C4-2B (cell line): ENCODE measurements around the gene TSEN2.
"Not testable (repeated sequence)": the region's sequence is repeated elsewhere in the genome, so short reads cannot be mapped to it uniquely, and the experiment has no call there.

Experiments
- H3K27ac ChIP-seq: fragments of 450-650 bp; 2 replicates; pipeline ENCODE4 v1.5.1; 2017
- CTCF ChIP-seq: fragments of 450-650 bp; conservative IDR thresholded peaks from 2 replicates; pipeline ENCODE4 v1.5.1; 2017; ENCODE audit warnings: mild to moderate bottlenecking
- ZFX ChIP-seq: fragments of 450-650 bp; IDR thresholded peaks from 2 replicates; pipeline ENCODE4 v1.6.1; 2017

Gene TSEN2

GRCh38 chr3:12463686-12464085, 20.6 kb upstream of the TSEN2 start:
- no peak overlapping the region for H3K27ac ChIP-seq
- TF ChIP-seq CTCF (no peak), ZFX (no peak)

DNA sequence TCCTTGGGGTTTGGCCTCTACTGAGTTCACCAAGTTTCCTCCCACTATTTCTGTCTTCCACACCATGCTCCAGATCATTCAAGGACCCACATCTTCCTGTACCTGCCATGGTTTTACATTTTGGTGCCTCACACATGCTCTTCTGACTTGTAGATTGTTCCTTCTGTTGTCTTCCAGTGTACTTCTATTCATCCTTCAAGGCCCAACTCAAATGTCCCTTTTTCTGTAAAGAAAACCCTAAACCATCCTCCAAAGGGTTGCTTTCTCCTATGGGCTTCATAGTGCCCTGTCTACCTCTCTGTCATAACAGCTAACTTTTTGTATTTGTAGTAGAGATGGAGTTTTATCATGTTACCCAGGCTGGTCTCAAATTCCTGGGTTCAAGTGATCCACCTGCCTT, 20.1 kb upstream of the TSEN2 start:
- TF ChIP-seq ZFX: no peak
- no peak for TF ChIP-seq CTCF

DNA sequence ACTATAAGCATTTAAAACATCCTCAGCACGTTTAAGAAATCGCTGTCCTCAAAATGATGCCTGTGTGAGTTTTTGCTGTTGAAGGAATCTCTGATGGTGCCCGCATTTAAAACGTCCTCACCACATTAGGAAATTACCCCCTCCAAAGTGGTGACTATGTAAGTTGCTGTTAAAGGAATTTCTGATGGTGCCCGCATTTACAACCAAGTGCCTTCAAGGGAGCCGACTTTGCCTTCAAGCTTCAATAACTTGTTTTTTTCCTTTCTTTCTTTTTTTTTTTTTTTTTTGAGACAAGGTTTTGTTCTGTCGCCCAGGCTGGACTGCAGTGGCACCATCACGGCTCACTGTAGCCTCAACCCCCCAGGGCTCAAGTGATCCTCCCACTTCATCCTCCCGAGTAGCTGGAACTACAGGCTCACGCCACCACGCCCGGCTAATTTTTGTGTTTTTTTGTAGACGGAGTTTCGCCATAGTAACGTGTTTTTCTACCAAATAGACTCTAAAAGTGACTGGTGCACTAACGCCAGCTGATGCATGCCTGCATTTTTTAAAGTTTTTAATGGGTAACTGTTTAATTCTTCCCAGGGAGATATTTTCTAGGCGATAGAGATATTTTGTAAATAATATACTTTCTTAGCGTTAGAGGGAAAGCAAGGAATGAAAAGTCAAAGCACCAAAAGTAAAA, 19.0 kb upstream of the TSEN2 start:
- H3K27ac ChIP-seq: no peak overlapping the region
- TF ChIP-seq ZFX (no peak), CTCF (no peak)

More for the DNA sequence above, 20.1 kb upstream of the TSEN2 start:
- H3K27ac ChIP-seq: no peak overlapping the region

DNA sequence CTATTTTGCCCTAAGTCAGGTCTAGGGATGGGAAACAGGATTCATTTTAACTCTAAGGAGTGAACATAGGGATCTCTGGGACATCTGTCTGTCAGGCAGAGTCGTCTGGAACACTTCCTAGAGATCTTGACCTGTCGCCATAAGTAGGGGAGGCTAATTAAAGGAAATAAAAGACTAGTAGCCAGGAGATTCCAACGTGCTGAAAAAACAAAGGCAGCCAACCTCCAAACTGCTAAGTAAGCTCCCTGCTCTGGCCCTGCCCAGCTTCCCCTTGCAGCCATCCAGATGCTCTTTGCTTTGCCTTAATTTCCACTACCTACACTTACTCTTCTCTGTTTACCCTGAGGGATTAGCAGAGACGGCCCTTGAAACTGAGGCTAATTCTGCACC, 18.4 kb upstream of the TSEN2 start:
- H3K27ac ChIP-seq: no peak overlapping the region
- TF ChIP-seq ZFX (no peak), CTCF (no peak)

DNA sequence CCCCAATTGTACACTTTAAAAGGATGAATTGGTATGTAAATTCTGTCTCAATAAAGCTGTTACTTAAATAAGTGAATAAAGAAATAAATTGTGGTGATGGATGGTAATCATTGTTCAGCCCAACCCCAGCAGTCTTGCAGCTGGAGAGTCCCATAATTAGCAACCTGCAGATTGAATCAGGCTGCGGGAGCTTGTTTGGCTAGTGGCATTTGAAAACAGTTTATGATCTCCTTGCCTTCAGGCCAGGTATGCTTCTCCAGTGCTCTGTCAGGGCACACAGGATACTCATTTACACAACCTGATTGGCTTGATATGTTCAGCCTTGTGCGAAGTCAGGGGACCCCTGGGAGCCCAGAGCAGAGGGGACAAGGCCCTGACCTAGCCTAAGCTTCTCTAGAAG, 16.5 kb upstream of the TSEN2 start:
- no peak overlapping the region for H3K27ac ChIP-seq
- no peak for TF ChIP-seq CTCF
- no peak for TF ChIP-seq ZFX

DNA sequence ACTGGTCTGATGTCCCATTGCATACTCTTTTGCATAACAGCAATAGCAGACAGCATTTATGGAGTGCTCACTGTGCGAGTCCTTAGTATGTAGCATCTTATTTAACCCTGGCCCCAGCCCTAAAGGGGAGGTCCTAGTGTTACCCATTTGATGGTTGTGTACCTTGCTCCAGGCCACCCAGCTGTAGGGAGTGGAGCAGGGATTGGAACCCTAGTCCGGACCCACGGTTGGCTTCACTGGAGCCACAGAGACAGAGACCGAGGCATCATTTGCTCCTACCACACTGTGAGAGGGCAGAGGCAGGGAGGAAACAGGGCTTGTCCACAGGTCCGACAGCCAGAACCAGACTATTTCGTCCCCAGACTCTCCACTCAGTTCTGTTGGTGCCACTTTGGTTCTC, 16.0 kb upstream of the TSEN2 start:
- TF ChIP-seq ZFX: no peak
- no peak for TF ChIP-seq CTCF
- H3K27ac ChIP-seq: no peak overlapping the region

- H3K27ac ChIP-seq: no peak overlapping the region
- TF ChIP-seq CTCF (no peak), ZFX (no peak)
Observed at GRCh38 chr3:12468757-12469156, 15.5 kb upstream of the TSEN2 start.

DNA sequence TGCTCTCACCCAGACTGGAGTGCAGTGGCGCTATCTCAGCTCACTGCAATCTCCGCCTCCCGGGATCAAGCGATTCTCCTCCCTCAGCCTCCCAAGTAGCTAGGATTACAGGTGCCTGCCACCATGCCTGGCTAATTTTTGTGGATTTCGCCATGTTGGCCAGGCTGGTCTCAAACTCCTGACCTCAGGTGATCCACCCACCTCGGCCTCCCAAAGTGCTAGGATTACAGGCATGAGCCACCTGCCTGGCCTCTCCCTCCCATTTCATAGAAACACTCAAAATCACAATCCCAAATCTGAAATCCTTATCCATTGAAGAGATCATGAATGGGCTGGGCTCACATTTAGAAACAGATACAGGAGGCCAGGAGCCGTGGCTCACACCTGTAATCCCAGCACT, 15.1 kb upstream of the TSEN2 start:
- not testable (repeated sequence) for H3K27ac ChIP-seq
